ENCODE results near the gene GPR158.

DNA sequence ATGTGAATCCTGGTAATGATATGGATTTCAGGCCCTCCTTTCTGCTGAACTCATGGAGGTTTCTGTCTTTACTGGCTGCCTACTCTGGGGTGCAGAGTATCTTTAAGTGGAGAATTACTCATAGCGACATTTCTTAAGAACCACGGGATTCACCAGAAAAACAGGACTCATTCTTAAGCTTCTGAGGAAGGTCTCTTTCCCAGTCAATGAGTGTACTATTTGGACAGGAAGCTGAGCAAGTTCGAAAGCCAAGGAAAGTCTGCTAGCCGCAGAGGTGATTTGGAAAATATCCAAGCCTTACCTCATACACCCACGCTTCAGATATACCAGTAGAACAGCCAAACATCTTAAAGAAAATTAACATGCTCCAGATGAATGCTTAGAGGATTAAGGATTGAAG, 381.7 kb downstream of the GPR158 start:
- TF ChIP-seq, protein P1, sequence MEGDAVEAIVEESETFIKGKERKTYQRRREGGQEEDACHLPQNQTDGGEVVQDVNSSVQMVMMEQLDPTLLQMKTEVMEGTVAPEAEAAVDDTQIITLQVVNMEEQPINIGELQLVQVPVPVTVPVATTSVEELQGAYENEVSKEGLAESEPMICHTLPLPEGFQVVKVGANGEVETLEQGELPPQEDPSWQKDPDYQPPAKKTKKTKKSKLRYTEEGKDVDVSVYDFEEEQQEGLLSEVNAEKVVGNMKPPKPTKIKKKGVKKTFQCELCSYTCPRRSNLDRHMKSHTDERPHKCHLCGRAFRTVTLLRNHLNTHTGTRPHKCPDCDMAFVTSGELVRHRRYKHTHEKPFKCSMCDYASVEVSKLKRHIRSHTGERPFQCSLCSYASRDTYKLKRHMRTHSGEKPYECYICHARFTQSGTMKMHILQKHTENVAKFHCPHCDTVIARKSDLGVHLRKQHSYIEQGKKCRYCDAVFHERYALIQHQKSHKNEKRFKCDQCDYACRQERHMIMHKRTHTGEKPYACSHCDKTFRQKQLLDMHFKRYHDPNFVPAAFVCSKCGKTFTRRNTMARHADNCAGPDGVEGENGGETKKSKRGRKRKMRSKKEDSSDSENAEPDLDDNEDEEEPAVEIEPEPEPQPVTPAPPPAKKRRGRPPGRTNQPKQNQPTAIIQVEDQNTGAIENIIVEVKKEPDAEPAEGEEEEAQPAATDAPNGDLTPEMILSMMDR (conservative IDR thresholded peaks at IDR 0.05; ENCODE audit: low read length), result no peak
- no peak for TF ChIP-seq EZH2phosphoT487 (IDR thresholded peaks at IDR 0.05; ENCODE audit: borderline replicate concordance, low read depth, low read length)

Measured in OCI-LY7 (cell line).